Colonic mucosa (tissue), 4 donors: ENCODE data around the gene DISP2. TPM values are rescaled to one million over a fixed set of nuclear protein-coding genes. Genes with fewer than 3 reads are reported as not detected.
A peak's percentile ranks its signal among the peaks of the same experiment; 100 is the strongest.

Experiments used
- DNase-seq: peaks from one replicate; pipeline ENCODE4 v3.0.0-alpha.2; 2020
- H3K27ac ChIP-seq: fragments of 200-600 bp; one replicate; pipeline ENCODE4 v1.8.0; 2021
- H3K27me3 ChIP-seq: fragments of 200-600 bp; one replicate; pipeline ENCODE4 v1.8.0; 2021
- H3K36me3 ChIP-seq: fragments of 200-600 bp; one replicate; pipeline ENCODE4 v1.8.0; 2021
- H3K4me1 ChIP-seq: fragments of 200-600 bp; one replicate; pipeline ENCODE4 v1.8.0; 2021; ENCODE audit warnings: mild to moderate bottlenecking
- H3K4me3 ChIP-seq: fragments of 200-600 bp; one replicate; pipeline ENCODE4 v1.8.0; 2021
- H3K9ac ChIP-seq, 2 donors: one replicate each; pipeline ENCODE4 v1.7.0; 2013; ENCODE audit warnings: control low read depth in 2 of 2, low read depth in 2 of 2, low read length in 2 of 2
- H3K9me3 ChIP-seq: fragments of 200-600 bp; one replicate; pipeline ENCODE4 v1.8.0; 2021
- intact Hi-C: fragments of 100-400 bp; cut with DNase I; formaldehyde crosslinking; loops from one replicate; pipeline ENCODE4 v1.14.1; 2022
- total RNA-seq, 2 donors: library from RNA; stranded (reverse); fragmentation: NEBNext Ultra II Directional in 1 of 2; extraction: Animal tissue kit (Norgen Biotek cat#: 25700) in 1 of 2; gene quantifications; one replicate each; pipeline ENCODE4 v1.2.1, GENCODE V29; 2021
- TF ChIP-seq, protein P1 (sequence below): fragments of 200-600 bp; IDR thresholded peaks from one replicate; pipeline ENCODE4 v1.8.0; 2022; ENCODE audit warnings: antibody characterized with exemption, mild to moderate bottlenecking
- donor health status: healthy.
- donor health status: DM: no; HTN: no; CAD: no.
- donor health status: DM: no; HTN: no; CAD: no.

Gene DISP2
- total RNA-seq, 2 donors from 2014 or later: 12.6 to 16.3 TPM

DNA sequence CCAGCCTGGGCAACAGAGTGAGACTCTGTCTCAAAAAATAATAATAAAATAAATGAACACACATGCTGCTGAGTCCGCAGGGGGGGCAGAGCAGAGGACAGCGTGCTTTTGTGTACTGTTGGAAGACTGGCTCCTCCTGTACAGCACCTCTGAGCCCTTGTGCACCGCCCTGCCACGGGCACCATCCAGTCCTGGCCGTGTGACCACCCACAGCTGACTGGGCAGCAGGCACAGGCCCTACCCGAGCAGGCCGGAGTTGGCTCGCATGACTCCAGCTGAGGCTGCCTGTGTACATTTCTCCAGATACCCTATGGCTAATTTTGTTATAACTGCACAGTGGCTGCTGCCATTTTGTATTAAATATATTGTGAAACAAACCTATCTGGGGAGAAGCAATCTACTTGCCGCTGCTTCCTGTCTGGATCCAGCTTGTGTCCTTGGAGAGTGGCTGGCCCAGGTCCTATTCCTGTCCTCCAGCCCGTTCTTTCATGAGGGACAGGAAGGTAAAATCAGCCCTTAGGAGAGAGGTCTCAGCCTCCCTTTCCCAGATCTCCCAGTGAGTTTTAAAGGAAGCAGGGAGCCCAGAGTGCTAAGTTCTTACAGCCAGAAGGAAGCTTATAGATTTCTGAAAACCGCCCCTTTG is 62.2 kb downstream of the DISP2 start:
- no peaks in the 10 kb centered on the region for H3K9me3 ChIP-seq
- H3K36me3 ChIP-seq: peaks cover under 1% of the 10 kb centered on the region
- no peak overlapping the region for H3K4me3 ChIP-seq
- H3K9ac ChIP-seq: peak overlapping the region; percentile 35 to 42
- H3K27ac ChIP-seq: peak overlapping the region; percentile 50
- intact Hi-C loops: loop anchor here (5.0 kb wide), 2 partner anchors 98 to 143 kb away; partner anchors contain the start of gene INAFM2
- TF ChIP-seq, protein P1, sequence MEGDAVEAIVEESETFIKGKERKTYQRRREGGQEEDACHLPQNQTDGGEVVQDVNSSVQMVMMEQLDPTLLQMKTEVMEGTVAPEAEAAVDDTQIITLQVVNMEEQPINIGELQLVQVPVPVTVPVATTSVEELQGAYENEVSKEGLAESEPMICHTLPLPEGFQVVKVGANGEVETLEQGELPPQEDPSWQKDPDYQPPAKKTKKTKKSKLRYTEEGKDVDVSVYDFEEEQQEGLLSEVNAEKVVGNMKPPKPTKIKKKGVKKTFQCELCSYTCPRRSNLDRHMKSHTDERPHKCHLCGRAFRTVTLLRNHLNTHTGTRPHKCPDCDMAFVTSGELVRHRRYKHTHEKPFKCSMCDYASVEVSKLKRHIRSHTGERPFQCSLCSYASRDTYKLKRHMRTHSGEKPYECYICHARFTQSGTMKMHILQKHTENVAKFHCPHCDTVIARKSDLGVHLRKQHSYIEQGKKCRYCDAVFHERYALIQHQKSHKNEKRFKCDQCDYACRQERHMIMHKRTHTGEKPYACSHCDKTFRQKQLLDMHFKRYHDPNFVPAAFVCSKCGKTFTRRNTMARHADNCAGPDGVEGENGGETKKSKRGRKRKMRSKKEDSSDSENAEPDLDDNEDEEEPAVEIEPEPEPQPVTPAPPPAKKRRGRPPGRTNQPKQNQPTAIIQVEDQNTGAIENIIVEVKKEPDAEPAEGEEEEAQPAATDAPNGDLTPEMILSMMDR: no peak
- H3K27me3 ChIP-seq: no peaks in the 10 kb centered on the region
- no peak for DNase-seq
- peaks cover 4% of the 10 kb centered on the region for H3K4me1 ChIP-seq

DNA sequence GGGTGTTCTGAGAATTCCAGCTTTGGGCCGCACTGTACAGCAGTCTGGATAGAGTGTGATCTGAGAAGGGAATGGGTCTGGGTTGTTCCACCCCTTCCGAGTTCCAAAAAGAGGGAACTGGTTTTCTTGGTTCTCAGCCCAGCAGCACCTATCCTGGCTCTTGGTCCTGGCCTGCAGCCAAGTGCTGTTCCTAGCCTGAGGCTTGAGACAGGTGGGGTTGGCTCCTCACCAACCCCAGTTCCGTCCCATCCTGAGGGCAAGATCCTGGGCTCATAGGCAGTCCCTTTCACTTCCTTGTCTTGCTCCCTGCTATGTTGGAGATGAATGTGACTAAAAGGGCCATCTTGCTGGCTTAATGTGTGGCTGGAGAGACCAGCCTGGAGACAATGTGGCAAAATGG is 62.8 kb downstream of the DISP2 start:
- Histone ChIP-seq H3K4me1 (peaks cover 4% of the 10 kb centered on the region), H3K36me3 (no peaks in the 10 kb centered on the region), H3K9me3 (no peaks in the 10 kb centered on the region)

DNA sequence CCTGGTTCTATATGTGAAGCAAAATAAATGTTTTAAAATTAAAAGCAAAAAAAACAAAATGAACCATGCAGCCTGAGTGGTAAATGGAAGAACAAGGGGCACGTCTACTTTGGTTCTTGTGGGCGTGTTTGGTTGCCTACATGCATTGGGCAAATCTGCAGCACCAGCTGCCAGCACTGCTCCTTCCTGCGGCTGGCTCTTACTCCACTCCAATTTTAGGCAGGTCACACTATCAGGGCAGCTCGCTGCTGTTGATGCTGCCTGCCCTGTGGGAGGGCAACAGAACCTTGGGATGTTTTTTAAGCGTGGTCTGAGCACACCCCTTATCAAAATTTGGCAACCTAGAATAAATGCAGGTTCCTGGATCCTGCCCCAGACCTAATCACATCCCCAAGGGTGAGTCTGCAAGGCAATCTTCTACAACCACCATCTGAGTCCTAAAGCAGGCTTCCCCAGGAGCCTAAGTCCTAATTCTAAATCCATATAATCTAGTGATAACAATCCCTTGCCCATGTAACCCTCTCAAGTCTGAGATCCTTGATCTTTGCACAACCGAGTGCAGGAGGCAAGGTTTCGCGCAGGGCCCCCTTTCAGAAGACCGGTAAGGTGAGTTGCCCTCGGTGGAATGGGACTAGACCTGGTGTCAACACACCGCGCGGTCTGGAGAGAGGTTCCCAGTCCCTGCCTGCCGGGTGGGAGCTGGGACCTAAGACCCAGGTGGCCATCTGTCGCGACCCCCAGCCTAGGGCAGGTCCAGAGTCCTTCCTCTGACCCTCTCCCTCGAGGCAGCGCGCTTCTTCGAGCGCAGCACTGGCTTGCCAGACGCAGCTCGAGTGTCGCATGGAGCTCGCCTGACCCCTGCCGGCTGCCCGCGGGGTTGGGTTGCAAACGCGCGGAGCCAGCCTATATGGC is 63.5 kb downstream of the DISP2 start:
- Histone ChIP-seq H3K27me3 (no peaks in the 10 kb centered on the region), H3K27ac (peak overlapping the region; percentile 50), H3K4me3 (no peak overlapping the region), H3K36me3 (no peaks in the 10 kb centered on the region), H3K9ac (peak overlapping the region in 1 of 2 donors; percentile 42), H3K9me3 (no peaks in the 10 kb centered on the region), H3K4me1 (peaks cover 4% of the 10 kb centered on the region)
- peak; percentile 89 for DNase-seq
- intact Hi-C loops: loop anchor here (2.0 to 5.0 kb wide), 3 partner anchors 53 to 144 kb away; partner anchors contain the start of gene INAFM2
- TF ChIP-seq, protein P1: peak; percentile 88

More for the DNA sequence above, 62.8 kb downstream of the DISP2 start:
- peak; percentile 91 for DNase-seq
- intact Hi-C loops: loop anchor here (5.0 kb wide), 2 partner anchors 98 to 143 kb away; partner anchors contain the start of gene INAFM2
- TF ChIP-seq, protein P1: no peak
- H3K4me3 ChIP-seq: no peak overlapping the region
- H3K9ac ChIP-seq: peak overlapping the region in 1 of 2 donors; percentile 42
- no peaks in the 10 kb centered on the region for H3K27me3 ChIP-seq
- H3K27ac ChIP-seq: peak overlapping the region; percentile 50

DNA sequence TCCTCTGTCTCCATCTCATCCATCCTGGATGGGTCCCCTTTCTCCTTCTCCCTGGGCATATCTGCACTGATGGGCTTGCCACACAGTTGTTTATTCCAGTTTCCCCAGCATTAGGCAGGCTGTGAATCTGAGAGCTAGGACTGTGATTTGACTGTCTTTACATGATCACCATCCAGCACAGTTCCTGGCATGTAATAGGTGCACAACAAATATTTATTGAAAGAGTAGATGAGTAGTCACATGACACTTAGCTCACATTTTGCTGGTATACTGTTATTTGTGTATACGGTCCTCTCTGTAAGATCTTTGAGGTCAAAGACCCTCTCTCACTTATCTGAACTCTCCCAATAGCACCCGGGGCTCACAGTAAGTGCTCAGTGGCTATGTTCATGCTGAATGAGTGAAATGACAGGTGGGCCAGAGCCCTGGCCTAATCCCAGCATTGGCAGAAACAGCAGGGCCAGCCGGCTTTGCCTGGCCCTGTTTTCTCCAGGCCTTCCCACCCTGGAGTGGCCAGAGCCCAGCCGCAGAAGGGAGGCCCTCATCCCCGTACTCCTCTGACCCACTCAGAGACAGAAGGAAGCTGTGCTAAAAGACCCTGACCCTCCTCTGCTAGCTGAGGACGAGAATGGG is 66.6 kb downstream of the DISP2 start:
- intact Hi-C loops: loop anchor here (5.0 kb wide), 2 partner anchors 102 to 147 kb away; partner anchors contain the start of gene INAFM2

More for the DNA sequence above, 66.6 kb downstream of the DISP2 start:
- Histone ChIP-seq H3K36me3 (no peaks in the 10 kb centered on the region), H3K4me1 (peaks cover 4% of the 10 kb centered on the region), H3K9me3 (no peaks in the 10 kb centered on the region), H3K4me3 (no peak overlapping the region), H3K27me3 (no peaks in the 10 kb centered on the region), H3K27ac (no peak overlapping the region), H3K9ac (no peak overlapping the region)
- TF ChIP-seq, protein P1: no peak
- no peak for DNase-seq
